Esophagus squamous epithelium (tissue), 4 donors: ENCODE results near the gene RNASE1.

Experiments used
- CTCF ChIP-seq, 6 experiments: fragments of 450-650 bp in 4 of 6; fragments of 200-600 bp in 2 of 6; sonication (generic) in 2 of 6; IDR thresholded peaks; one replicate each; pipeline ENCODE4 v1.5.1; 2016 to 2019; ENCODE audit warnings: antibody characterized with exemption in 6 of 6, mild to moderate bottlenecking in 4 of 6, moderate library complexity in 4 of 6
- POLR2A ChIP-seq, 4 donors: fragments of 450-650 bp; IDR thresholded peaks; one replicate each; pipeline ENCODE4 v1.6.1; 2017; ENCODE audit warnings: antibody characterized with exemption in 4 of 4, mild to moderate bottlenecking in 4 of 4, moderate library complexity in 3 of 4

- TF ChIP-seq CTCF (IDR thresholded peaks at IDR 0.05) (no peak), POLR2A (IDR thresholded peaks at IDR 0.05) (no peak)
Measured at GRCh38 chr14:20809917-20810316, 7.3 kb upstream of the RNASE1 start.
